WTC11 (cell line): ENCODE results near the gene CENPA. TPM values are rescaled to one million over a fixed set of nuclear protein-coding genes. Genes with fewer than 3 reads are reported as not detected.
A peak's percentile ranks its signal among the peaks of the same experiment; 100 is the strongest.

Experiments
- ATAC-seq: fragments of 200-7000 bp; cut with Tn5 transposase; 2 replicates; pipeline ENCODE4 v1.10.0; 2021; ENCODE audit warnings: mild to moderate bottlenecking, moderate library complexity
- CTCF ChIA-PET: fragments of 300-600 bp; sonication (Branson Sonifier 250); formaldehyde crosslinking; loops from one replicate; lab custom pipeline; 2021; ENCODE audit warnings: antibody characterized with exemption; lab: Charles Lee
- POLR2A ChIA-PET: fragments of 350-600 bp; sonication (Branson Sonifier 250); formaldehyde crosslinking; loops from one replicate; lab custom pipeline; 2021; ENCODE audit warnings: antibody characterized with exemption; lab: Charles Lee
- DNase-seq: peaks from one replicate; pipeline ENCODE4 v3.0.0; 2021; ENCODE audit warnings: low spot score
- H3K27ac Mint-ChIP-seq: 2 replicates; pipeline ENCODE4 v1.8.0; 2021; ENCODE audit warnings: mixed read lengths
- H3K27me3 Mint-ChIP-seq: 2 replicates; pipeline ENCODE4 v1.8.0; 2021; ENCODE audit warnings: low read depth, mild to moderate bottlenecking, moderate library complexity, mixed read lengths
- H3K36me3 Mint-ChIP-seq: 2 replicates; pipeline ENCODE4 v1.8.0; 2021; ENCODE audit warnings: mixed read lengths
- H3K4me1 Mint-ChIP-seq: 2 replicates; pipeline ENCODE4 v1.8.0; 2022; ENCODE audit warnings: mixed read lengths
- H3K4me3 Mint-ChIP-seq: 2 replicates; pipeline ENCODE4 v1.8.0; 2021; ENCODE audit warnings: mild to moderate bottlenecking, moderate library complexity, mixed read lengths
- H3K9me3 Mint-ChIP-seq: 2 replicates; pipeline ENCODE4 v1.8.0; 2021; ENCODE audit warnings: mixed read lengths
- CDX4 ChIP-seq: fragments of 250-450 bp; sonication (Bioruptor Pico); IDR thresholded peaks from 2 replicates; pipeline ENCODE4 v1.9.0; 2021; ENCODE audit warnings: moderate library complexity, mild to moderate bottlenecking, inconsistent platforms, borderline replicate concordance
- CREM ChIP-seq: sonication (generic); formaldehyde crosslinking; IDR thresholded peaks from 2 replicates; pipeline ENCODE4 v1.8.1; 2022; ENCODE audit warnings: mild to moderate bottlenecking, missing genetic modification reagents, moderate library complexity
- E2F5 ChIP-seq: sonication (generic); formaldehyde crosslinking; IDR thresholded peaks from 2 replicates; pipeline ENCODE4 v1.8.1; 2022; ENCODE audit warnings: mild to moderate bottlenecking, moderate library complexity, missing genetic modification reagents
- HMGA2 ChIP-seq: fragments of 250-450 bp; sonication (Bioruptor Pico); IDR thresholded peaks from 2 replicates; pipeline ENCODE4 v1.4.0; 2021; ENCODE audit warnings: mild to moderate bottlenecking, moderate library complexity
- JAZF1 ChIP-seq: fragments of 250-450 bp; sonication (Bioruptor Pico); IDR thresholded peaks from 2 replicates; pipeline ENCODE4 v1.9.0; 2021; ENCODE audit warnings: moderate library complexity, mild to moderate bottlenecking, inconsistent platforms
- RELA ChIP-seq: sonication (generic); formaldehyde crosslinking; IDR thresholded peaks from 2 replicates; pipeline ENCODE4 v1.8.1; 2022; ENCODE audit warnings: missing genetic modification reagents, mild to moderate bottlenecking, borderline replicate concordance
- RORB ChIP-seq: fragments of 250-450 bp; sonication (Bioruptor Pico); IDR thresholded peaks from 2 replicates; pipeline ENCODE4 v1.9.0; 2021; ENCODE audit warnings: mild to moderate bottlenecking
- ZNF138 ChIP-seq: sonication (generic); formaldehyde crosslinking; conservative IDR thresholded peaks from 2 replicates; pipeline ENCODE4 v1.8.1; 2022; ENCODE audit warnings: mild to moderate bottlenecking, moderate library complexity, missing genetic modification reagents
- ZNF671 ChIP-seq: fragments of 250-450 bp; sonication (Bioruptor Pico); IDR thresholded peaks from 2 replicates; pipeline ENCODE4 v1.8.0; 2021; ENCODE audit warnings: mild to moderate bottlenecking
- total RNA-seq: library from RNA; stranded (reverse); gene quantifications from 3 replicates; pipeline ENCODE4 v1.2.3, GENCODE V29; 2021
- TF ChIP-seq, protein P1 (sequence below): sonication (generic); formaldehyde crosslinking; IDR thresholded peaks from 2 replicates; pipeline ENCODE4 v1.8.1; 2023; ENCODE audit warnings: mild to moderate bottlenecking, missing genetic modification reagents, moderate library complexity
- TF ChIP-seq, protein P2 (sequence below): sonication (generic); formaldehyde crosslinking; IDR thresholded peaks from 2 replicates; pipeline ENCODE4 v1.8.1; 2023; ENCODE audit warnings: mild to moderate bottlenecking, missing genetic modification reagents, borderline replicate concordance
- TF ChIP-seq, protein P3 (sequence below): sonication (generic); formaldehyde crosslinking; conservative IDR thresholded peaks from 2 replicates; pipeline ENCODE4 v1.8.1; 2023; ENCODE audit warnings: mild to moderate bottlenecking, low read depth, missing genetic modification reagents, moderate library complexity
- TF ChIP-seq, protein P4 (sequence below): fragments of 250-450 bp; sonication (Bioruptor Pico); IDR thresholded peaks from 2 replicates; pipeline ENCODE4 v1.9.0; 2021; ENCODE audit warnings: mild to moderate bottlenecking, borderline replicate concordance

Gene CENPA
- total RNA-seq, 1 experiment from 2014 or later = 45.6 TPM

DNA sequence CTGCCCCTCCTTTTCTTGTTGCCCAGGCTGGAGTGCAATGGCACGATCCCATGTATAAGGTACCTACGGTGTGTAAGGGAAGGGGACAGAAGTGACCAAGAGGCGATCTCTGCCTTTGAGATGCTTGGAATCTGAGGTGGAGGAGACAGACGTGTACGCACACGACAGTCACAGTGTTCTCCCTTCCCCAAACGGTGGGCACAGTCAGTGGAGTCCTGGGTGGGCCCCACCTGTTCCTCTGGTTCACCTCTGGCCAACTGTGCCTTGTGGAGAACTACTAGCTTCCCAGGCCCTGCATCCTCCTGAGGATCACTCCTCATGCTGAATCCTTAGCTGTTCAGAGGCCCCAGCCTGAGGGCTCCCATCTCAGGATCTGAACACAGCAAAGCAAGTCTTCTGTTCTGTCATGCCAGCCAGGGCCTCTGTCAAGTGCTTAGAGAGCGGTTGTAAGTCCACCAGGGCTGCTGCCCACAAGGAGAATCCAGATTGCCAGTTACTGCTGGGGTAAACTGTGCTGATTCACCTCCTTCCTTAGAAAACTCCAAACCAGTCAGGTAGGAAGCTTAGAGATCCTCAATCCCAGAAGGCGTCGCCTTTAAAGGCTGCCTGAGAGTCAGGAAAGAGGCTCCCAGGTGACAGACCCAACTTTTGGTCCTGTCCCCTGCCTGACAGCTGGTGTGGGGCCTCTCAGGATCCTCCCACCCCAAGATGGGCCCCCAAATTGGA is 20.2 kb upstream of the CENPA start:
- Mint-ChIP-seq H3K4me1 (peaks cover 7% of the 10 kb centered on the region), H3K27ac (no peak overlapping the region)
- POLR2A ChIA-PET = no interaction called here

More for the DNA sequence above, 20.2 kb upstream of the CENPA start:
- CTCF ChIA-PET = interaction anchor here (1.1 kb wide), 1 partner anchor 78 kb away, joined by 3 read pairs; no protein-coding TSS in a partner anchor
- Mint-ChIP-seq H3K36me3 (no peaks in the 10 kb centered on the region), H3K27me3 (peaks cover 14% of the 10 kb centered on the region), H3K9me3 (no peaks in the 10 kb centered on the region), H3K4me3 (peak overlapping the region; percentile 88)
- ATAC-seq (no peak), DNase-seq (no peak)
- TF ChIP-seq RORB (CRISPR knock-in tag) = no peak
- TF ChIP-seq E2F5 = no peak
- TF ChIP-seq, protein P1, sequence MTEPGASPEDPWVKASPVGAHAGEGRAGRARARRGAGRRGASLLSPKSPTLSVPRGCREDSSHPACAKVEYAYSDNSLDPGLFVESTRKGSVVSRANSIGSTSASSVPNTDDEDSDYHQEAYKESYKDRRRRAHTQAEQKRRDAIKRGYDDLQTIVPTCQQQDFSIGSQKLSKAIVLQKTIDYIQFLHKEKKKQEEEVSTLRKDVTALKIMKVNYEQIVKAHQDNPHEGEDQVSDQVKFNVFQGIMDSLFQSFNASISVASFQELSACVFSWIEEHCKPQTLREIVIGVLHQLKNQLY = no peak
- TF ChIP-seq, protein P2, sequence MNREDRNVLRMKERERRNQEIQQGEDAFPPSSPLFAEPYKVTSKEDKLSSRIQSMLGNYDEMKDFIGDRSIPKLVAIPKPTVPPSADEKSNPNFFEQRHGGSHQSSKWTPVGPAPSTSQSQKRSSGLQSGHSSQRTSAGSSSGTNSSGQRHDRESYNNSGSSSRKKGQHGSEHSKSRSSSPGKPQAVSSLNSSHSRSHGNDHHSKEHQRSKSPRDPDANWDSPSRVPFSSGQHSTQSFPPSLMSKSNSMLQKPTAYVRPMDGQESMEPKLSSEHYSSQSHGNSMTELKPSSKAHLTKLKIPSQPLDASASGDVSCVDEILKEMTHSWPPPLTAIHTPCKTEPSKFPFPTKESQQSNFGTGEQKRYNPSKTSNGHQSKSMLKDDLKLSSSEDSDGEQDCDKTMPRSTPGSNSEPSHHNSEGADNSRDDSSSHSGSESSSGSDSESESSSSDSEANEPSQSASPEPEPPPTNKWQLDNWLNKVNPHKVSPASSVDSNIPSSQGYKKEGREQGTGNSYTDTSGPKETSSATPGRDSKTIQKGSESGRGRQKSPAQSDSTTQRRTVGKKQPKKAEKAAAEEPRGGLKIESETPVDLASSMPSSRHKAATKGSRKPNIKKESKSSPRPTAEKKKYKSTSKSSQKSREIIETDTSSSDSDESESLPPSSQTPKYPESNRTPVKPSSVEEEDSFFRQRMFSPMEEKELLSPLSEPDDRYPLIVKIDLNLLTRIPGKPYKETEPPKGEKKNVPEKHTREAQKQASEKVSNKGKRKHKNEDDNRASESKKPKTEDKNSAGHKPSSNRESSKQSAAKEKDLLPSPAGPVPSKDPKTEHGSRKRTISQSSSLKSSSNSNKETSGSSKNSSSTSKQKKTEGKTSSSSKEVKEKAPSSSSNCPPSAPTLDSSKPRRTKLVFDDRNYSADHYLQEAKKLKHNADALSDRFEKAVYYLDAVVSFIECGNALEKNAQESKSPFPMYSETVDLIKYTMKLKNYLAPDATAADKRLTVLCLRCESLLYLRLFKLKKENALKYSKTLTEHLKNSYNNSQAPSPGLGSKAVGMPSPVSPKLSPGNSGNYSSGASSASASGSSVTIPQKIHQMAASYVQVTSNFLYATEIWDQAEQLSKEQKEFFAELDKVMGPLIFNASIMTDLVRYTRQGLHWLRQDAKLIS (CRISPR knock-in tag) = no peak
- no peak for TF ChIP-seq ZNF138 (CRISPR knock-in tag)
- TF ChIP-seq HMGA2 (CRISPR knock-in tag) = no peak
- TF ChIP-seq RELA (CRISPR knock-in tag) = no peak
- TF ChIP-seq ZNF671 = no peak
- TF ChIP-seq CREM = no peak
- no peak for TF ChIP-seq CDX4
- TF ChIP-seq, protein P3, sequence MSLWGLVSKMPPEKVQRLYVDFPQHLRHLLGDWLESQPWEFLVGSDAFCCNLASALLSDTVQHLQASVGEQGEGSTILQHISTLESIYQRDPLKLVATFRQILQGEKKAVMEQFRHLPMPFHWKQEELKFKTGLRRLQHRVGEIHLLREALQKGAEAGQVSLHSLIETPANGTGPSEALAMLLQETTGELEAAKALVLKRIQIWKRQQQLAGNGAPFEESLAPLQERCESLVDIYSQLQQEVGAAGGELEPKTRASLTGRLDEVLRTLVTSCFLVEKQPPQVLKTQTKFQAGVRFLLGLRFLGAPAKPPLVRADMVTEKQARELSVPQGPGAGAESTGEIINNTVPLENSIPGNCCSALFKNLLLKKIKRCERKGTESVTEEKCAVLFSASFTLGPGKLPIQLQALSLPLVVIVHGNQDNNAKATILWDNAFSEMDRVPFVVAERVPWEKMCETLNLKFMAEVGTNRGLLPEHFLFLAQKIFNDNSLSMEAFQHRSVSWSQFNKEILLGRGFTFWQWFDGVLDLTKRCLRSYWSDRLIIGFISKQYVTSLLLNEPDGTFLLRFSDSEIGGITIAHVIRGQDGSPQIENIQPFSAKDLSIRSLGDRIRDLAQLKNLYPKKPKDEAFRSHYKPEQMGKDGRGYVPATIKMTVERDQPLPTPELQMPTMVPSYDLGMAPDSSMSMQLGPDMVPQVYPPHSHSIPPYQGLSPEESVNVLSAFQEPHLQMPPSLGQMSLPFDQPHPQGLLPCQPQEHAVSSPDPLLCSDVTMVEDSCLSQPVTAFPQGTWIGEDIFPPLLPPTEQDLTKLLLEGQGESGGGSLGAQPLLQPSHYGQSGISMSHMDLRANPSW (CRISPR knock-in tag) = no peak
- no peak for TF ChIP-seq JAZF1 (CRISPR knock-in tag)
- TF ChIP-seq, protein P4, sequence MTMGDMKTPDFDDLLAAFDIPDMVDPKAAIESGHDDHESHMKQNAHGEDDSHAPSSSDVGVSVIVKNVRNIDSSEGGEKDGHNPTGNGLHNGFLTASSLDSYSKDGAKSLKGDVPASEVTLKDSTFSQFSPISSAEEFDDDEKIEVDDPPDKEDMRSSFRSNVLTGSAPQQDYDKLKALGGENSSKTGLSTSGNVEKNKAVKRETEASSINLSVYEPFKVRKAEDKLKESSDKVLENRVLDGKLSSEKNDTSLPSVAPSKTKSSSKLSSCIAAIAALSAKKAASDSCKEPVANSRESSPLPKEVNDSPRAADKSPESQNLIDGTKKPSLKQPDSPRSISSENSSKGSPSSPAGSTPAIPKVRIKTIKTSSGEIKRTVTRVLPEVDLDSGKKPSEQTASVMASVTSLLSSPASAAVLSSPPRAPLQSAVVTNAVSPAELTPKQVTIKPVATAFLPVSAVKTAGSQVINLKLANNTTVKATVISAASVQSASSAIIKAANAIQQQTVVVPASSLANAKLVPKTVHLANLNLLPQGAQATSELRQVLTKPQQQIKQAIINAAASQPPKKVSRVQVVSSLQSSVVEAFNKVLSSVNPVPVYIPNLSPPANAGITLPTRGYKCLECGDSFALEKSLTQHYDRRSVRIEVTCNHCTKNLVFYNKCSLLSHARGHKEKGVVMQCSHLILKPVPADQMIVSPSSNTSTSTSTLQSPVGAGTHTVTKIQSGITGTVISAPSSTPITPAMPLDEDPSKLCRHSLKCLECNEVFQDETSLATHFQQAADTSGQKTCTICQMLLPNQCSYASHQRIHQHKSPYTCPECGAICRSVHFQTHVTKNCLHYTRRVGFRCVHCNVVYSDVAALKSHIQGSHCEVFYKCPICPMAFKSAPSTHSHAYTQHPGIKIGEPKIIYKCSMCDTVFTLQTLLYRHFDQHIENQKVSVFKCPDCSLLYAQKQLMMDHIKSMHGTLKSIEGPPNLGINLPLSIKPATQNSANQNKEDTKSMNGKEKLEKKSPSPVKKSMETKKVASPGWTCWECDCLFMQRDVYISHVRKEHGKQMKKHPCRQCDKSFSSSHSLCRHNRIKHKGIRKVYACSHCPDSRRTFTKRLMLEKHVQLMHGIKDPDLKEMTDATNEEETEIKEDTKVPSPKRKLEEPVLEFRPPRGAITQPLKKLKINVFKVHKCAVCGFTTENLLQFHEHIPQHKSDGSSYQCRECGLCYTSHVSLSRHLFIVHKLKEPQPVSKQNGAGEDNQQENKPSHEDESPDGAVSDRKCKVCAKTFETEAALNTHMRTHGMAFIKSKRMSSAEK = no peak
